Transverse colon (tissue), 4 donors: ENCODE measurements around the gene S100A16. TPM values are rescaled to one million over a fixed set of nuclear protein-coding genes. Genes with fewer than 3 reads are reported as not detected.

ENCODE experiments used
- DNase-seq: peaks from one replicate; pipeline ENCODE4 v3.0.0-alpha.2; 2019
- H3K27ac ChIP-seq, 4 donors: fragments of 200-600 bp; sonication (generic); 2 replicates each; pipeline ENCODE4 v1.5.1; 2016 to 2018; ENCODE audit warnings: inconsistent platforms in 4 of 4
- H3K27me3 ChIP-seq: fragments of 200-600 bp; sonication (generic); 2 replicates; pipeline ENCODE4 v1.5.1; 2017; ENCODE audit warnings: inconsistent platforms
- H3K36me3 ChIP-seq, 4 donors: fragments of 200-600 bp; sonication (generic); 2 replicates each; pipeline ENCODE4 v1.5.1; 2017 to 2019; ENCODE audit warnings: inconsistent platforms in 4 of 4
- H3K4me1 ChIP-seq, 4 donors: fragments of 200-600 bp; sonication (generic); 2 replicates each; pipeline ENCODE4 v1.5.1; 2017 to 2020; ENCODE audit warnings: inconsistent platforms in 4 of 4
- H3K4me3 ChIP-seq, 4 donors: fragments of 200-600 bp; sonication (generic); 1 replicate in 1 of 4; 2 replicates in 3 of 4; pipeline versions ENCODE4 v1.5.1 to v1.6.1; 2017 to 2019; ENCODE audit warnings: inconsistent platforms in 4 of 4
- H3K9me3 ChIP-seq, 2 donors: fragments of 200-600 bp; sonication (generic); 2 replicates each; pipeline ENCODE4 v1.5.1; 2017 to 2019; ENCODE audit warnings: inconsistent platforms in 2 of 2
- CTCF ChIP-seq, 5 experiments: fragments of 200-600 bp in 3 of 5; fragments of 450-650 bp in 2 of 5; sonication (generic) in 3 of 5; IDR thresholded peaks; 1 replicate in 2 of 5; 2 replicates in 3 of 5; pipeline ENCODE4 v1.5.1; 2016 to 2017; ENCODE audit warnings: antibody characterized with exemption in 5 of 5, inconsistent platforms in 3 of 5, mild to moderate bottlenecking in 2 of 5, moderate library complexity in 1 of 5
- EP300 ChIP-seq: sonication (generic); formaldehyde crosslinking; IDR thresholded peaks from one replicate; pipeline ENCODE4 v1.6.1; 2017; ENCODE audit warnings: antibody characterized with exemption, low read depth
- POLR2A ChIP-seq: fragments of 450-650 bp; IDR thresholded peaks from one replicate; pipeline ENCODE4 v1.6.1; 2016; ENCODE audit warnings: antibody characterized with exemption, mild to moderate bottlenecking, moderate library complexity
- POLR2AphosphoS5 ChIP-seq, 3 donors: sonication (generic); formaldehyde crosslinking; IDR thresholded peaks; one replicate each; pipeline ENCODE4 v1.6.1; 2016; ENCODE audit warnings: antibody characterized with exemption in 3 of 3
- WGBS, 2 donors: methylation state at CpG; one replicate each; pipeline ENCODE4 v1.1.5; 2018; ENCODE audit warnings: low coverage in 1 of 2; 5-methylcytosine and 5-hydroxymethylcytosine counted together
- in situ Hi-C, 4 donors: fragments of 200-750 bp; cut with MboI; loops; one replicate each; pipeline versions ENCODE4 v1.15.0 to v1.15.1; 2017; ENCODE audit warnings: low sequenced_read_pairs in 3 of 4, low pct_ligation_motif_present in 1 of 4, low pct_unique_long_range_greater_than_20kb in 1 of 4
- intact Hi-C: fragments of 100-400 bp; cut with DNase I; formaldehyde crosslinking; loops from one replicate; pipeline ENCODE4 v1.15.1; 2023; ENCODE audit warnings: low total_unique reads
- total RNA-seq, 4 donors: library from RNA; depleted of rRNA; stranded (reverse); fragments of >200 nt; gene quantifications; one replicate each; pipeline ENCODE4 v1.1.0, GENCODE V29; 2016

S100A16 gene
- total RNA-seq, 4 donors from 2014 or later, result 181 to 223 (median 196) TPM

- Histone ChIP-seq H3K36me3 (peaks cover 0 to 35% (median 18%) of the 10 kb centered on the region in 4 donors), H3K4me1 (peaks cover 0 to 16% (median 12%) of the 10 kb centered on the region in 4 donors), H3K4me3 (peak overlapping the region; percentile 69 to 88 (median 77)), H3K27ac (peak overlapping the region; percentile 94 to 96 (median 95)), H3K27me3 (no peaks in the 10 kb centered on the region), H3K9me3 (no peaks in the 10 kb centered on the region)
- intact Hi-C loops, result no loop called here
- in situ Hi-C loops, result loop anchor here in 2 of 4 donors (25.0 kb wide), 2 partner anchors 303 to 328 kb away; partner anchors contain the start of genes CREB3L4 (in 1 of the 2), CRTC2 (in 1 of the 2), JTB (in 1 of the 2) and RAB13 (in 1 of the 2)
- DNase-seq, result no peak
- 10 to 35% methylated on average over 2 to 8 of the region's 8 CpGs for WGBS, 2 donors
- TF ChIP-seq POLR2A (no peak), EP300 (no peak), POLR2AphosphoS5 (IDR thresholded peaks at IDR 0.05) (no peak), CTCF (IDR thresholded peaks at IDR 0.05) (no peak)
These were observed 46.2 kb upstream of the S100A16 start for GRCh38 chr1:153659175-153659534.

GRCh38 chr1:153658400-153659174 lies 45.6 kb upstream of the S100A16 start, which contains the start of gene SNAPIN:
Gene SNAPIN, plus strand, starts transcription at chr1:153658703. Its CDS starts 41 bp downstream, at chr1:153658744.
- Histone ChIP-seq H3K9me3 (no peaks in the 10 kb centered on the region), H3K4me1 (peaks cover 0 to 16% (median 12%) of the 10 kb centered on the region in 4 donors), H3K36me3 (peaks cover 0 to 30% (median 14%) of the 10 kb centered on the region in 4 donors), H3K27me3 (no peaks in the 10 kb centered on the region), H3K4me3 (peak within 1 kb of the TSS; percentile 69 to 88 (median 77)), H3K27ac (peak within 1 kb of the TSS; percentile 94 to 96 (median 95))
- in situ Hi-C loops, result loop anchor here in 2 of 4 donors (25.0 kb wide), 2 partner anchors 304 to 329 kb away; partner anchors contain the start of genes CREB3L4 (in 1 of the 2), CRTC2 (in 1 of the 2), JTB (in 1 of the 2) and RAB13 (in 1 of the 2)
- TF ChIP-seq CTCF (IDR thresholded peaks at IDR 0.05) (peak in 3 of 5 experiments; percentile 5 to 34 (median 6)), EP300 (no peak), POLR2AphosphoS5 (IDR thresholded peaks at IDR 0.05) (peak in 2 of 3 donors; percentile 66 to 78), POLR2A (peak; percentile 66)
- WGBS, 2 donors, result 0 to 2% methylated on average over 2 to 51 of the region's 53 CpGs
- DNase-seq, result peak; percentile 93
- intact Hi-C loops, result no loop called here

- TF ChIP-seq POLR2AphosphoS5 (IDR thresholded peaks at IDR 0.05), result no peak
- no peak for TF ChIP-seq CTCF (IDR thresholded peaks at IDR 0.05)
- no peak for TF ChIP-seq POLR2A
- no peak for TF ChIP-seq EP300
- Histone ChIP-seq H3K36me3 (no peaks in the 10 kb centered on the region), H3K27me3 (no peaks in the 10 kb centered on the region), H3K4me1 (peaks cover 0 to 27% (median 16%) of the 10 kb centered on the region in 4 donors), H3K4me3 (no peak overlapping the region), H3K27ac (no peak overlapping the region), H3K9me3 (no peaks in the 10 kb centered on the region)
- in situ Hi-C loops, result loop anchor here in 2 of 4 donors (25.0 kb wide), 2 partner anchors 307 to 332 kb away; partner anchors contain the start of genes CREB3L4 (in 1 of the 2), CRTC2 (in 1 of the 2), JTB (in 1 of the 2) and RAB13 (in 1 of the 2)
- no peak for DNase-seq
- intact Hi-C loops, result no loop called here
- 86 to 96% methylated on average over 3 of the region's 3 CpGs for WGBS, 2 donors
These were observed 42.4 kb upstream of the S100A16 start for GRCh38 chr1:153655333-153655732.
